CD4-positive, alpha-beta T cell treated with Interleukin-10 for 1 hour (primary cell): ENCODE measurements around the gene KIF16B.
"Not testable (repeated sequence)": the region's sequence is repeated elsewhere in the genome, so short reads cannot be mapped to it uniquely, and the experiment has no call there.

Source experiments
- DNase-seq: peaks from one replicate; pipeline ENCODE4 v3.0.0-alpha.2; 2020

KIF16B gene

GRCh38 chr20:16280219-16280618 is 293.0 kb downstream of the KIF16B start:
- DNase-seq = no peak

- DNase-seq = no peak
Observed at GRCh38 chr20:16279320-16279719, 293.9 kb downstream of the KIF16B start.

DNA sequence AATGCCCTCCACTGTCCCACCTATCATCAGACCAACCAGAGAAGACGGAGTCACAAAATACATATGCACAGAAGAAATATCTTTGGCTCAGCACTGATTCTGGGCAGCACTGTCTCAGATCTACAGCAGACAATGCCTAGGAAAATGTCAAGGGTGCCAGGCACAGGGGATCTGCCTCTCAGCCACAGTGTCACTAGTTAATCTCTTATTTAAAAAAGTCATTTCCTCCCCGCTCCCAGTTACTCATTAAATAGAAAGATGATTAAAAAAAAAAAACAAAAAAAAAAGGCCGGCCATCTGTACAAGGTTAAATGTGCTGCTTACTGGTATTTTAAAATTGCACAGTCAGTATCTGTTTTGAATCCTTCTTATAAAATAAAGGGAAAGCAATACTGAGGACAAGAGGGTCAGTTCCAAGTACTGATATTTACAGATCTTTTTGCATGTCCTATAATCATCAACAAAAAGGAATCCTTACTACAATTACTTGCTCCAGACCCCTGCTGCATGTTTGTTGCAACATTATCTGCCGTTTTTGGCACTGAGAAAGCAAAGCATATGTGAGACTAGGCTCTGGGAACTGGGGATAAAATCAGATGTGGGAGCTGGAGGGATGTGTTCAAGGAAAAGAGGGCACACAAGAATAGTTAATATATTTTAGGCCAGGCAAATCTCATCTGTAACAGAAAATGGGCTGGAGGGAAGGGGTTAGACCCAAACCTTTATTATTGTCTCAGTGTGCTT is 299.3 kb downstream of the KIF16B start:
- no peak for DNase-seq

- DNase-seq = no peak
Observed at GRCh38 chr20:16272780-16273360, 300.4 kb downstream of the KIF16B start.

DNA sequence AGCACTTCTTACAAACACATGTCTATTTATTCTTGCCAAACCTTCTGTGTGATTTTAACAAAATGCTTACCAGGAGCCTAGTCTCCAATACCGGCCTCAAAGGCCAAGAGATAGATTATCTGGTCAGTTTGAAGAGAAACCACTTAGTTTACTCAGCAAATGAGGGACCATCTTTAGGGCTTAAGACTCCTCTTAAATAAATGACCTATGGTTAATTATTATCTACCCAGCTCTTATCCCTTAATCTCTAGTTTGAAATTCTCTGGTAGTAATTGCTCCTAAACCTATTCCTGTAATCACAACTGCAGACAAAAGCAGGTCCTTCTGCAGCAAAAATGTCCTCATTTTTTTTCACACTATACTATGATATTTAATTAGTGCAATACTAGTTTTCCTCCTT is 301.8 kb downstream of the KIF16B start:
- no peak for DNase-seq

GRCh38 chr20:16270989-16271388 is 302.3 kb downstream of the KIF16B start:
- DNase-seq = no peak

DNA sequence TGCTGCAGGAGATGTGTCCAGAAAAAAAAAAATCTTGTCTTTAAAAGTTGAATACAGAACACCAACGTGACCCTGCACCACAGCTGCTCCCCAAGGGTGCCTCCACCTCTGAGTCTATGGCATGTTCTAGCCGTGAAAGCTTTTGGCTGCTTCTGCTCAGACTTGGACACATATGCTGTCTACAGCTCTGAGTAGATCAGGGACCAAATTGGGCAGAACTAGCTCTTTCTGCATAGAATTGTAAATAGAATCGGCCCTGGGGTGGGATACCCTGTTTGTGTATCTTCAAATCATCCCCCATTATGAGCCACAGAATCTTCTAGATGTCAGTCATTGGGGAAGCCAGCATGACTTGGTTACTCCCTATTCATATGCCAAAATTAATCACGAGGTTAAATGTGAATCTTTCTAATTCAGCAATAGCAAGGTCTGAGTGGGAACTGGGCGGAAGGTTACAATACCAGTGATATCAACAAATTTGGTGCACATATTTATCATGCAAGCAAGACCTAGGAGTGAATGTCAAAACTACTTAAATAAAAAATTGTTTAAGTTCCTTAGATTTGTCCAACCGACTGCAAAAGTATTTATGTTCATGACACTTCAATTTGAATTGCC is 302.8 kb downstream of the KIF16B start:
- no peak for DNase-seq

DNA sequence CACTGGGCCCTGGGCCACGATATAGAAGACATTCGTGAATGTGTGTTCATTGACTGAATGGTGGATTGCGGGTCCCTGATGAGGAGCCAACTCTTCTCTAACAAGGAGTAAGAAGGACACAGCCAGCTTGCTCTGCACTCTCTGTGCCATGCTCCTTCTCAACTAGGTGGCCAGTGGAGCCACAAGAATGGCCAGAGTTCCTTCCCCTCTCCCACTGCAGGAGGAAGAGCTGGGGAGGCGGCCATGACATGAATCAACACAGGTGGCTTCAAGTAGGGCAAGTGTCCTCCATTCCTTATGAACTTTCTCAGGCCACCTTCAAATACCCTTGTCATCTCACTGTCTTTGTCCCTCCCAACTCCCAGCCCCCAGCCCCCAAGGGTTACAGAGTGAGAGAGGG is 305.7 kb downstream of the KIF16B start:
- no peak for DNase-seq

- DNase-seq = no peak
Observed at GRCh38 chr20:16265334-16265733, 307.9 kb downstream of the KIF16B start.

DNA sequence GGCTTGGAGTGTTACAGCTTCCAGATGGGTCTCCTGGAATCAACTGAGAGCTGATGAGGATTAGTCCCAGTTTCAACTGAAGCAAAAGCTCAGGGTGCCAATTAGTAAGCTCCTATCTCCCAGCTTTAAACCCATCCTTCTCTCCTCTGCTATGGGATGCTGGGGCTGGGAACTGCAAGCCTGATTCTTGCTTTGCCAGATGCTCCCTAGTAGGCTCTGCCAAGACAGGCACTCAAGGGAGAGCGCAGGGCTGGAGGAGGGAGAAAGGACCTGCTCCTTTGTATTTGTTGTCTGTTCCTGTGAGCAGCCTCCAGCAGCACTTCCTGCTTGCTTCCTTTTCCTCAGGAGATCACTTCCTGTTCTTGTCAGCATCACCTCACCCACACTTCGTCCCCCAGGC is 309.7 kb downstream of the KIF16B start:
- no peak for DNase-seq

DNA sequence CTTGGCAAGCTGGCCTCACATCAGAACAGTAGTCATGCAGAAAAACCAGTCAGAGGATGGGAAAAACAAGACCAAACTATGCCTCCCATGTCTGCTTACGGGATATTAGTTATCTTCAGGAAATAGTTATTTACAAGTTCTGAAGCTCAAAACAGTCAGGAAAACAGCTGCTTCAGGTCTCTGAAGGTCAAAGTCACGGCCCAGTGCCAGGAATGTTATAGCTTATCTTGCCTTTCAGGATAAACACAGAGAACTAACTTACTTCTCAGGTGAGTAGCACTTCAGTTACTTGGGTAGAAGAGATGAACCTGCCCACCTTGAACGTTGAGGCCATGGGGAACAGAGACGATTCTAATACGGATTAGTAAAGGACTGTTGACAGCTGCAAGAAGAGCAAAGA is 310.7 kb downstream of the KIF16B start:
- DNase-seq = no peak

DNA sequence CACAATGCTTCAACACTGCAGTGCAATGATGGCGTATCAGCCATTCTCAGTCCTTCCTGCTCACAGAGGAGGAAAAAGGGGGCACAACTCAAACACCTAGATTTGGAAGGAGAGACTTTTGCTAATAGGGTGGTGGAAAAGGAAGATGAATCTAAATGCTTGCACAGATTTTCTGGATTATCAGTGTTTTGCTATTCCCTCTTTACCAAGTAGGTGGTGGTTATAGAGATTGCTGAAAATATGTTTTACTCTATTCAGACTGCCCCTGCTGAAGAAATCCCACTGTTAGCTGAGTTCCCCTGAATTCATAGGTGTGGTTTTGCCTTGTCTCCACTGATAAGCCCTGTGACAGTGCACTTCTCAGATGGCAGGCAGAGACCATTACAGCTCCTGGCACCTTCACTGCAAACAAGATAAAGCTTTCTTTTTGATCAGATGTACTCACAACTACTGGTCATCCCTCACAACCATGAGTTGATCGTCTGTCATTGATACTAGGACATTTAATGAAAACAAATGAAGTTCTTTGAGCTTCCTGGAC is 311.4 kb downstream of the KIF16B start:
- DNase-seq = no peak

DNA sequence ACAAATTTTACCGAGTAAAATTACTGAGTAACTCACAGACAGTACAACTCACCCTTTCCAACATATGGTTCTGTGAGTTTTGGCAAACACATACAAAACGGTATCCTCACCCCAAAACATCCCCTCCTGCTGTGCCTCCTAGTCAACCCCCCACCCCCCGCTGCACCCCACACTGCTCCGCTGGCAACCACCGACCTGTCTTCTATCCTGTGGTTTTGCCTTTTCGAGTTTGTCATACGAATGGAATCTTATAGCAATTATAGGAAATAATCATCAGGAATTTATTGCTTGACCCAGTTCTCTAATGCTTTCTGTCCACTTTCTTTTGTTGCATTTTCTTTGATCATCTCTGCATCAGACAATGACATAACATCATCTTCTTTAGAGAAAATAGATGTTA is 312.3 kb downstream of the KIF16B start:
- no peak for DNase-seq

DNA sequence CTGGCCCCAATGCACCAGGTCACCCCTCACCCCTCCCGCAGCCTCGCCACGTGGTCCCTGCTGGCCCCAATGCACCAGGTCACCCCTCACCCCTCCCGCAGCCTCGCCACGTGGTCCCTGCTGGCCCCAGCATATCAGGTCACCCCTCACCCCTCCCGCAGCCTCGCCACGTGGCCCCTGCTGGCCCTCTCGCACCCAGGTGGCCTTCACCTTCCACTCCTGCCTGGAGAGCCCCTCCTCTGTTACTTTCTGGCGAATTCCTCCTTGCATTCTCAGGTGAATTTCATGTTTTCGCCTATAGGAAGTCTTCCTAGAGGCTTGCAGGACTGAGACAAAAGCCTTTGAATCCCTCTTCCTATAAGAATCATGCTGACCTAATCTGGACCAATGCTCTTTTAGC is 313.1 kb downstream of the KIF16B start:
- DNase-seq = not testable (repeated sequence)

DNA sequence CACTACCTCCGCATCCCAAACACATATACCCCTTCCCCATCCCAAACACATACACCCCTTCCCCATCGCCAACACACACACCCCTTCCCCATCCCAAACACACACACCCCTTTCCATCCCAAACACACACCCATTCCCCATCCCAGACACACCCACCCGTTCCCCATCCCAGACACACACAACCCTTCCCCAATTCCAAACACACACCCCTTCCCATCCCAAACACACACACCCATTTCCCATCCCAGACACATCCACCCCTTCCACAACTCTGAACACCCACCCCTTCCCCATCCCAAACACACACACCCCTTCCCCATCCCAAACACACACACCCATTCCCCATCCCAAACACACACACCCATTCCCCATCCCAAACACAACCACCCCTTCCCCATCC is 314.5 kb downstream of the KIF16B start:
- DNase-seq = no peak

DNA sequence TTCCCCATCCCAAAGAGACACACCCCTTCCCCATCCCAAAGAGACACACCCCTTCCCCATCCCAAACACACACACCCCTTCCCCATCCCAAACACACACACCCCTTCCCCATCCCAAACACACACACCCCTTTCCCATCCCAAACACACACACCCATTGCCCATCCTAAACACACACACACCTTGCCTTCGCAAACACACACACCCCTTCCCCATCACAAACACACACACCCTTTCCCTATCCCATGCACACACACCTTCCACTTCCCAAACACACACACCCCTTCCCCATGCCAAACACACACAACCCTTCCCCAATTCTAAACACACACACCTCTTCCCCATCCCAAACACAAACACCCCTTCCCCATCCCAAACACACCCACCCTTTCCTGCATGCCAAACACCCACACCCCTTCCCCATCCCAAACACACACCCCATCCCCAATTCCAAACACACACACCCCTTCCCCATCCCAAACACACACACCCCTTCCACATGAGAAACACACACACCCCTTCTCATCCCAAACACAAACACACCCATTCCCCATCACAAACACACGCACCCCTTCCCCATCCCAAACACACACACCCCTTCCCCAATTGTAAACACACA is 315.3 kb downstream of the KIF16B start:
- no peak for DNase-seq

DNA sequence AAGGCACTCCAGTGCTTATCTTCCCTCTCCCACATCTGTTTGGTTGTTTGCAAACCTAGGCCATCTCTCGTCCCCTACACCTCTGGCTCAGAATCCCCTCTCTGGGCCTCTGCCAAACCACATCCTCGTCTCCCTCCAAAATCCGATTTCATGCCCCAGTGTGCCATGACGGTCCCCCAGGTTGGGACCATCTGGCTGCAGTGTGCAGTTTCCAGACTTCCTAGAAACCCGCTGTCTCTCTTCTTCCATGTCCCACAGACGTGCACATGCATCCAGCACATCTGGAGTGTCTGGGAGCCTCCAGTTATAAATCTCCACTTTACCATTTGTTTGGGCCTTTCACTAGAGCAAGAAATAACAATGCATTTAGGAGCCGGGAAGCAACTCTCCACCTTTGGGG is 316.2 kb downstream of the KIF16B start:
- DNase-seq = no peak

- DNase-seq = no peak
Observed at GRCh38 chr20:16246870-16247269, 326.4 kb downstream of the KIF16B start.

GRCh38 chr20:16246291-16246690 is 327.0 kb downstream of the KIF16B start:
- no peak for DNase-seq

DNA sequence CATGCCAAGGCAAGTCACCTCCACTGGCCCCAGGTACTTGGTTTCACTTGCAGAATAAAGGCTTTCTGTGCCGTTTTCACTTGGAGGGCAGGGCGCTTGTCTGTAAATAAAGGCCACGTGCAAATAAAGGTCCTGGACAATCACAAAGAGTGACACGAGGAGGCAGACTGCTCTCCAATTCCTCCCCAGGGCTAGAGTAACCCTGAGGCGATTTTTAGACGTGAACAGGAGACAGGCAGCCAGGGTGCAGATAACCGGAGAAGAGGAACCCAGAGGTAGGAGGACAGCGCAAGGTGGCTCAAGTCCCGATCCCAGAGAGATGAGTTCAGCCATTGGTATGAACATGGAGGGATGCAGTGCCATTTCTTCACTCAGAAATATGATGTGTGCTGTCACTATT is 327.4 kb downstream of the KIF16B start:
- no peak for DNase-seq

DNA sequence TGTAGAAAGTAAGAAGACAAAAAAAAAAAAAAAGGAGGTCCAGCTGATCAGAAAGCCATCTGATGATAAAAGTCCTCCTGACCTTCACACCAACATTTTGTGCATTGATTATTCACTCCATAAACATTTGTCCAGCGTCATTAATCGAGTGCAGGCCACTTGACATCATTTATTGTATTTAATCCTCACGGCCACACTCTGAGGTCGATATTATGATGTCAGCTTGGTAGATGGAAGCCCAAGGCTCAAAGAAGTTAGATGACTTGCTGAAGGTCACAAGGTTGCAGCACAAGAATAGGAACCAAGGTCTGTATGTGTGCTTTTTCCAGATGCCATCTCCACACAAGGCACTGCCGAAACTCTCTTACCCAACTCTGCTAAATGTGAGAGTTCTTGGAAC is 328.4 kb downstream of the KIF16B start:
- DNase-seq = no peak

GRCh38 chr20:16243470-16243869 is 329.8 kb downstream of the KIF16B start:
- no peak for DNase-seq

DNA sequence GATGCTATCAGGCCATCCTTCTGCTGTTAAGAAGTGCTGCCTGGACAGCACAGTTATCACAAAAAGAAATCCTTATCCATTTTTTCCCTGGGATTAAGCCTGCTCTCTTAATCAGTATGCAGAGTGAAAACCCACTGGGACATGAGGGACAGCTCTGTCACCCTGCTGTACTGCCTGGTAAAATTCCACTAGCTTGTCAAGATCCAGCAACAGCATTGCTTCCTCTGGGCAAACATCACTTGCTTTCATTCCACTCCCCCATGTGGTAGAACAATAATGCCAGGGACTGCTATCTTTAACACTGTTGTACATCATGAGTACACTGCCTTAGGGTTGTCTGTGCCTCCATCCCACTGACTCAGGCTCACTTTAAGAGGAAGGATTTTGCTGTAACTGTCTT is 331.3 kb downstream of the KIF16B start:
- DNase-seq = no peak

DNA sequence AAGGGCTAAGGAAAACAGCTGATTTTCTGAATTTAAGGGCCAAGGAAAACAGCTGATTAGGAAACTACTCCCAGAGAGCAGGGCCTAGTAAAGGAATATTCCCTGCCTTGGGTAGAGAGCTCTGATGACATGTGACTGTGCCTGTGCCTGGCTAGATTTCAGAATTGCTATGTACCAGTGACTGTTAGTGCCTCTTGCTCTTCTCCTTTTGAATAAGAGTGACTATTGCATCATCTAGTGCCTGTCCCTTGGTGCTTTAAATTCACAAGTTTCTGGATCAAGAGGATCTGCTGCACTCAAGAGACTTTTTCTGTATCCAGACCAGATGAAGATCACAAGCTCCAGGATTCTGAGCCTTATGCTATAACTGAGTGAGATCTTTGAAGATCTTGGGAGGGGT is 332.9 kb downstream of the KIF16B start:
- no peak for DNase-seq
